ENCODE results near the gene ATP10A. TPM values are rescaled to one million over a fixed set of nuclear protein-coding genes. Genes with fewer than 3 reads are reported as not detected.
"Not testable (repeated sequence)": the region's sequence is repeated elsewhere in the genome, so short reads cannot be mapped to it uniquely, and the experiment has no call there.

Gene ATP10A
- total RNA-seq, 1 donor from 2014 or later = 0.58 TPM

- intact Hi-C loops (cut with micrococcal nuclease) = no loop called here
- Histone ChIP-seq H3K27me3 (ENCODE audit: low read depth) (no peaks in the 10 kb centered on the region), H3K9me3 (replicated peaks) (no peaks in the 10 kb centered on the region), H3K4me3 (no peak overlapping the region), H3K4me1 (peaks cover 18% of the 10 kb centered on the region), H3K36me3 (no peaks in the 10 kb centered on the region), H3K27ac (replicated peaks) (no peak overlapping the region)
- no peak for TF ChIP-seq CTCF (IDR thresholded peaks at IDR 0.05; ENCODE audit: borderline replicate concordance)
- no peak for DNase-seq
These were observed 90.6 kb downstream of the ATP10A start for GRCh38 chr15:25772500-25772899.

GRCh38 chr15:25771736-25772135, 91.4 kb downstream of the ATP10A start:
- H3K4me1 ChIP-seq = peaks cover 18% of the 10 kb centered on the region
- H3K27ac ChIP-seq (replicated peaks); DNase-seq; H3K9me3 ChIP-seq (replicated peaks); H3K4me3 ChIP-seq; H3K36me3 ChIP-seq; H3K27me3 ChIP-seq (ENCODE audit: low read depth); intact Hi-C loops (cut with micrococcal nuclease): not testable (repeated sequence)

- peaks cover 18% of the 10 kb centered on the region for H3K4me1 ChIP-seq
- H3K36me3 ChIP-seq = no peaks in the 10 kb centered on the region
- no peaks in the 10 kb centered on the region for H3K27me3 ChIP-seq (ENCODE audit: low read depth)
- H3K4me3 ChIP-seq = no peak overlapping the region
- H3K27ac ChIP-seq (replicated peaks) = no peak overlapping the region
- intact Hi-C loops (cut with micrococcal nuclease) = no loop called here
- no peaks in the 10 kb centered on the region for H3K9me3 ChIP-seq (replicated peaks)
- TF ChIP-seq CTCF (IDR thresholded peaks at IDR 0.05; ENCODE audit: borderline replicate concordance) = no peak
- no peak for DNase-seq
These were observed 91.8 kb downstream of the ATP10A start for GRCh38 chr15:25771338-25771706.

- no peaks in the 10 kb centered on the region for H3K36me3 ChIP-seq
- H3K9me3 ChIP-seq (replicated peaks) = no peaks in the 10 kb centered on the region
- H3K4me1 ChIP-seq = peaks cover 12% of the 10 kb centered on the region
- TF ChIP-seq CTCF (IDR thresholded peaks at IDR 0.05; ENCODE audit: borderline replicate concordance) = no peak
- DNase-seq = no peak
- intact Hi-C loops (cut with micrococcal nuclease) = no loop called here
- no peak overlapping the region for H3K4me3 ChIP-seq
- H3K27ac ChIP-seq (replicated peaks) = no peak overlapping the region
- H3K27me3 ChIP-seq (ENCODE audit: low read depth) = no peaks in the 10 kb centered on the region
These were observed 92.3 kb downstream of the ATP10A start for GRCh38 chr15:25770618-25771337.

GRCh38 chr15:25770031-25770430, 93.1 kb downstream of the ATP10A start:
- peaks cover 7% of the 10 kb centered on the region for H3K27me3 ChIP-seq (ENCODE audit: low read depth)
- H3K4me1 ChIP-seq = peaks cover 5% of the 10 kb centered on the region
- intact Hi-C loops (cut with micrococcal nuclease) = no loop called here
- no peaks in the 10 kb centered on the region for H3K9me3 ChIP-seq (replicated peaks)
- H3K36me3 ChIP-seq = no peaks in the 10 kb centered on the region
- no peak for TF ChIP-seq CTCF (IDR thresholded peaks at IDR 0.05; ENCODE audit: borderline replicate concordance)
- H3K27ac ChIP-seq (replicated peaks) = no peak overlapping the region
- DNase-seq = no peak
- no peak overlapping the region for H3K4me3 ChIP-seq

GRCh38 chr15:25768271-25768670, 94.9 kb downstream of the ATP10A start:
- intact Hi-C loops (cut with micrococcal nuclease) = no loop called here
- Histone ChIP-seq H3K27ac (replicated peaks) (no peak overlapping the region), H3K4me1 (no peaks in the 10 kb centered on the region), H3K9me3 (replicated peaks) (no peaks in the 10 kb centered on the region), H3K4me3 (no peak overlapping the region), H3K27me3 (ENCODE audit: low read depth) (peaks cover 19% of the 10 kb centered on the region), H3K36me3 (no peaks in the 10 kb centered on the region)
- TF ChIP-seq CTCF (IDR thresholded peaks at IDR 0.05; ENCODE audit: borderline replicate concordance) = no peak
- no peak for DNase-seq

Data from left ventricle myocardium inferior (tissue), 1 donor.